IMR-90 (cell line): ENCODE results near the gene KCNF1. TPM values are rescaled to one million over a fixed set of nuclear protein-coding genes. Genes with fewer than 3 reads are reported as not detected.

Source experiments
- ATAC-seq: fragments of 200-7000 bp; cut with Tn5 transposase; 2 replicates; pipeline ENCODE4 v1.9.1; 2020; ENCODE audit warnings: low read depth, mild to moderate bottlenecking, moderate library complexity
- BruUV-seq: library from RNA; stranded (reverse); fragments of 400-500 nt; replicated peaks from 2 replicates; lab custom pipeline; 2021; lab: Mats Ljungman, UMichigan
- CTCF ChIA-PET: fragments of 300-600 bp; formaldehyde crosslinking; extraction: SDS; loops from one replicate; lab custom pipeline; 2021; ENCODE audit warnings: antibody characterized with exemption; lab: Yijun Ruan, JAX
- POLR2A ChIA-PET: fragments of 300-600 bp; sonication (Branson Sonifier 250); formaldehyde crosslinking; loops from one replicate; lab custom pipeline; 2022; ENCODE audit warnings: antibody characterized with exemption; ENCODE audit not compliant: unreplicated experiment; lab: Charles Lee
- DNase-seq: peaks from one replicate; pipeline ENCODE4 v3.0.0; 2013
- H2AFZ ChIP-seq: replicated peaks from 2 replicates; pipeline ENCODE3; 2013; ENCODE audit warnings: low read length, mild to moderate bottlenecking; ENCODE audit not compliant: poor library complexity
- H2AK5ac ChIP-seq: 2 replicates; pipeline ENCODE4 v1.6.1; 2013; ENCODE audit warnings: low read depth, low read length, inconsistent platforms
- H2AK9ac ChIP-seq: replicated peaks from 2 replicates; pipeline ENCODE3; 2013; ENCODE audit warnings: mild to moderate bottlenecking, low read depth, low read length, moderate library complexity; ENCODE audit not compliant: poor library complexity
- H2BK120ac ChIP-seq: 2 replicates; pipeline ENCODE4 v1.6.1; 2013; ENCODE audit warnings: low read depth, low read length, inconsistent platforms
- H2BK15ac ChIP-seq: 3 replicates; pipeline ENCODE4 v1.6.1; 2013; ENCODE audit warnings: low read depth, low read length, inconsistent platforms
- H2BK20ac ChIP-seq: 2 replicates; pipeline ENCODE4 v1.6.1; 2013; ENCODE audit warnings: low read depth, mild to moderate bottlenecking, inconsistent platforms, low read length, moderate library complexity
- H2BK5ac ChIP-seq: 2 replicates; pipeline ENCODE4 v1.6.1; 2013; ENCODE audit warnings: mild to moderate bottlenecking, low read depth, low read length, inconsistent platforms; ENCODE audit not compliant: poor library complexity, severe bottlenecking
- H3K14ac ChIP-seq: replicated peaks from 2 replicates; pipeline ENCODE4 v1.6.1; 2013; ENCODE audit warnings: low read depth, low read length, inconsistent platforms
- H3K18ac ChIP-seq: 2 replicates; pipeline ENCODE4 v1.6.1; 2013; ENCODE audit warnings: low read depth, low read length, control low read depth
- H3K23ac ChIP-seq: 2 replicates; pipeline ENCODE4 v1.6.1; 2013; ENCODE audit warnings: low read depth, low read length, inconsistent platforms
- H3K27ac ChIP-seq: 2 replicates; pipeline ENCODE4 v1.5.1; 2013; ENCODE audit warnings: mild to moderate bottlenecking, control low read depth, low read length; ENCODE audit not compliant: insufficient read depth
- H3K27me3 ChIP-seq: 2 replicates; pipeline ENCODE4 v1.6.1; 2013; ENCODE audit warnings: low read length; ENCODE audit not compliant: control insufficient read depth, insufficient read depth
- H3K36me3 ChIP-seq: 2 replicates; pipeline ENCODE4 v1.6.1; 2013; ENCODE audit warnings: low read length, mixed read lengths; ENCODE audit not compliant: control insufficient read depth, insufficient read depth
- H3K4ac ChIP-seq: 2 replicates; pipeline ENCODE4 v1.6.1; 2013; ENCODE audit warnings: low read depth, low read length, inconsistent platforms
- H3K4me1 ChIP-seq: 2 replicates; pipeline ENCODE4 v1.6.1; 2013; ENCODE audit warnings: low read length, mixed read lengths; ENCODE audit not compliant: control insufficient read depth, insufficient read depth
- H3K4me2 ChIP-seq: 2 replicates; pipeline ENCODE4 v1.6.1; 2013; ENCODE audit warnings: low read depth, mild to moderate bottlenecking, control low read depth, low read length, moderate library complexity
- H3K4me3 ChIP-seq: 2 replicates; pipeline ENCODE4 v1.5.1; 2013; ENCODE audit warnings: low read depth, mild to moderate bottlenecking, control low read depth, low read length, moderate library complexity; ENCODE audit not compliant: insufficient read depth
- H3K56ac ChIP-seq: 2 replicates; pipeline ENCODE4 v1.6.1; 2013; ENCODE audit warnings: low read length, inconsistent platforms; ENCODE audit not compliant: insufficient read depth; ENCODE audit errors: extremely low read depth
- H3K79me1 ChIP-seq, 2 experiments: 2 replicates each; pipeline ENCODE4 v1.6.1; 2013; ENCODE audit warnings: low read length in 2 of 2, inconsistent platforms in 1 of 2, low read depth in 1 of 2
- H3K9ac ChIP-seq: 2 replicates; pipeline ENCODE4 v1.6.1; 2013; ENCODE audit warnings: low read depth, low read length, control low read depth
- H3K9me1 ChIP-seq: 2 replicates; pipeline ENCODE4 v1.6.1; 2013; ENCODE audit warnings: low read length, inconsistent platforms; ENCODE audit not compliant: insufficient read depth
- H3K9me3 ChIP-seq: 2 replicates; pipeline ENCODE4 v1.6.1; 2013; ENCODE audit warnings: low read length; ENCODE audit not compliant: control insufficient read depth, insufficient read depth
- H4K20me1 ChIP-seq: 2 replicates; pipeline ENCODE4 v1.6.1; 2013; ENCODE audit warnings: low read length, inconsistent platforms; ENCODE audit not compliant: insufficient read depth
- H4K5ac ChIP-seq: 2 replicates; pipeline ENCODE4 v1.6.1; 2013; ENCODE audit warnings: mild to moderate bottlenecking, low read depth, low read length, control low read depth
- H4K8ac ChIP-seq, 2 experiments: 2 replicates each; pipeline ENCODE4 v1.6.1; 2013; ENCODE audit warnings: low read depth in 2 of 2, low read length in 2 of 2, control low read depth in 1 of 2, inconsistent platforms in 1 of 2
- H4K91ac ChIP-seq: 2 replicates; pipeline ENCODE4 v1.6.1; 2013; ENCODE audit warnings: low read depth, low read length, inconsistent platforms; ENCODE audit not compliant: insufficient read depth
- CTCF ChIP-seq: conservative IDR thresholded peaks from 2 replicates; pipeline ENCODE4 v1.5.1; 2012; ENCODE audit warnings: mild to moderate bottlenecking, low read depth, low read length, improper control_type of control experiment
- FOS ChIP-seq: fragments of 150-350 bp; IDR thresholded peaks from 2 replicates; pipeline ENCODE4 v1.6.1; 2016; ENCODE audit warnings: low read depth, low read length
- MAFK ChIP-seq: IDR thresholded peaks from 2 replicates; pipeline ENCODE4 v1.6.1; 2012; ENCODE audit warnings: low read depth, low read length, improper control_type of control experiment
- RCOR1 ChIP-seq: IDR thresholded peaks from 2 replicates; pipeline ENCODE4 v1.6.1; 2012; ENCODE audit warnings: mild to moderate bottlenecking, low read length, improper control_type of control experiment; ENCODE audit not compliant: insufficient replicate concordance
- WGBS, 2 experiments: methylation state at CpG; one replicate each; pipeline versions ENCODE4 v1.1.5 to v1.1.7; 2013; ENCODE audit warnings: missing lambda C conversion rate in 2 of 2; ENCODE audit not compliant: insufficient read length in 1 of 2; ENCODE audit errors: extremely low coverage in 2 of 2; 5-methylcytosine and 5-hydroxymethylcytosine counted together
- dilution Hi-C: fragments of 300-500 bp; cut with HindIII; formaldehyde crosslinking; loops from one replicate; pipeline ENCODE4 v1.14.3; 2018; ENCODE audit warnings: low sequenced_read_pairs; ENCODE audit not compliant: unreplicated experiment
- in situ Hi-C: fragments of 300-500 bp; cut with MboI; formaldehyde crosslinking; loops from 3 replicates; pipeline ENCODE4 v1.14.3; 2019; ENCODE audit warnings: low sequenced_read_pairs, inconsistent platforms, mixed read lengths
- intact Hi-C: fragments of 100-400 bp; cut with micrococcal nuclease; formaldehyde crosslinking; loops from 2 replicates; pipeline ENCODE4 v1.10.0; 2022
- polyA plus RNA-seq, 3 experiments: library from polyadenylated mRNA; depleted of rRNA; stranded (reverse); fragments of >200 nt; gene quantifications; 2 replicates each; pipeline ENCODE4 v1.2.3, GENCODE V29; 2012; ENCODE audit warnings: low replicate concordance in 1 of 3
- total RNA-seq: library from RNA; depleted of rRNA; stranded (reverse); fragments of >200 nt; gene quantifications from 2 replicates; pipeline ENCODE4 v1.2.3, GENCODE V29; 2012

The KCNF1 gene
- total and polyA plus RNA-seq, 2 of the 4 experiments (the other 2 are of a cell fraction) = 0.54 to 1.4 TPM

GRCh38 chr2:10924859-10925258, 13.1 kb downstream of the KCNF1 start:
- H4K8ac ChIP-seq = no peak overlapping the region
- H2AK5ac ChIP-seq = peak overlapping the region; percentile 36; the same call in 1 of the 2 replicates
- no peaks in the 10 kb centered on the region for H4K20me1 ChIP-seq
- H3K36me3 ChIP-seq = no peaks in the 10 kb centered on the region
- in situ Hi-C loops (loop anchor here (5.0 kb wide), 1 partner anchor 197 kb away; no protein-coding TSS in a partner anchor), intact Hi-C loops (loop anchor here (5.0 kb wide), 1 partner anchor 822 kb away; the partner anchor contains the start of gene LPIN1), dilution Hi-C loops (no loop called here)
- H3K4me2 ChIP-seq = no peak overlapping the region
- 91% methylated on average over 3 of the region's 5 CpGs; no CpG with 5 or more reads in 1 of the 2 experiments for WGBS, 2 experiments
- H3K9me3 ChIP-seq = no peaks in the 10 kb centered on the region
- H3K27me3 ChIP-seq = no peaks in the 10 kb centered on the region
- H3K18ac ChIP-seq = no peak overlapping the region
- no peak overlapping the region for H3K9ac ChIP-seq
- peak overlapping the region; percentile 15 for H3K4ac ChIP-seq
- H3K56ac ChIP-seq = no peak overlapping the region
- BruUV-seq = no TSS peak
- no peak overlapping the region for H3K14ac ChIP-seq
- no peak overlapping the region for H2BK20ac ChIP-seq
- H2AK9ac ChIP-seq = no peak overlapping the region
- TF ChIP-seq FOS = no peak
- TF ChIP-seq RCOR1 = no peak
- TF ChIP-seq MAFK = no peak
- no peak for TF ChIP-seq CTCF
- CTCF ChIA-PET = interaction anchor here (2.4 kb wide), 1 partner anchor 11 kb away, joined by 7 read pairs; no protein-coding TSS in a partner anchor
- H3K4me1 ChIP-seq = peaks cover 5% of the 10 kb centered on the region; the same call in 1 of the 2 replicates
- no peak overlapping the region for H3K4me3 ChIP-seq
- no peak for DNase-seq
- ATAC-seq = no peak
- H3K23ac ChIP-seq = no peak overlapping the region
- no peak overlapping the region for H2BK5ac ChIP-seq
- H3K79me1 ChIP-seq = no peaks in the 10 kb centered on the region
- H2AFZ ChIP-seq = no peak overlapping the region
- no peak overlapping the region for H3K27ac ChIP-seq
- POLR2A ChIA-PET = no interaction called here
- H2BK15ac ChIP-seq = peak overlapping the region; percentile 40; the same call in 1 of the 3 replicates
- H4K5ac ChIP-seq = no peak overlapping the region
- peak overlapping the region; percentile 0; the same call in 1 of the 2 replicates for H2BK120ac ChIP-seq
- H4K91ac ChIP-seq = no peak overlapping the region
- 0 out of 2 replicates have a peak, but pooled peaks cover 6% of the 10 kb centered on the region for H3K9me1 ChIP-seq
